ENCODE measurements around the gene EPHB4.
A peak's percentile ranks its signal among the peaks of the same experiment; 100 is the strongest.
"Not testable (repeated sequence)": the region's sequence is repeated elsewhere in the genome, so short reads cannot be mapped to it uniquely, and the experiment has no call there.

Gene EPHB4

GRCh38 chr7:100818825-100819224 lies 8.5 kb downstream of the EPHB4 start:
- no peak for TF ChIP-seq CTCF (IDR thresholded peaks at IDR 0.05)
- TF ChIP-seq ZFX (IDR thresholded peaks at IDR 0.05; ENCODE audit: borderline replicate concordance) = no peak
- H3K27ac ChIP-seq = no peak overlapping the region

GRCh38 chr7:100818366-100818765 lies 9.0 kb downstream of the EPHB4 start:
- H3K27ac ChIP-seq = no peak overlapping the region
- TF ChIP-seq CTCF (IDR thresholded peaks at IDR 0.05) (no peak), ZFX (IDR thresholded peaks at IDR 0.05; ENCODE audit: borderline replicate concordance) (no peak)

- no peak overlapping the region for H3K27ac ChIP-seq
- TF ChIP-seq ZFX (IDR thresholded peaks at IDR 0.05; ENCODE audit: borderline replicate concordance) (no peak), CTCF (IDR thresholded peaks at IDR 0.05) (no peak)
Observed at GRCh38 chr7:100817097-100817496, 10.2 kb downstream of the EPHB4 start.

GRCh38 chr7:100816515-100816914 lies 10.8 kb downstream of the EPHB4 start:
- H3K27ac ChIP-seq = not testable (repeated sequence)

GRCh38 chr7:100812729-100813128 lies 14.6 kb downstream of the EPHB4 start:
- TF ChIP-seq ZFX (IDR thresholded peaks at IDR 0.05; ENCODE audit: borderline replicate concordance) (no peak), CTCF (IDR thresholded peaks at IDR 0.05) (no peak)
- H3K27ac ChIP-seq = no peak overlapping the region

- no peak for TF ChIP-seq ZFX (IDR thresholded peaks at IDR 0.05; ENCODE audit: borderline replicate concordance)
- TF ChIP-seq CTCF (IDR thresholded peaks at IDR 0.05) = no peak
- H3K27ac ChIP-seq = no peak overlapping the region
Observed at GRCh38 chr7:100811480-100811879, 15.8 kb downstream of the EPHB4 start.

GRCh38 chr7:100808354-100808875 lies 18.9 kb downstream of the EPHB4 start:
- TF ChIP-seq CTCF (IDR thresholded peaks at IDR 0.05) (no peak), ZFX (IDR thresholded peaks at IDR 0.05; ENCODE audit: borderline replicate concordance) (no peak)
- H3K27ac ChIP-seq = peak overlapping the region; percentile 58

- 0 out of 2 replicates have a peak overlapping the region, but pooled peaks have one; percentile 22 for H3K27ac ChIP-seq
Observed at GRCh38 chr7:100806883-100807282, 20.4 kb downstream of the EPHB4 start.
